Amniotic epithelial cell (primary cell): ENCODE results near the gene CEP170.

ENCODE experiments used
- DNase-seq: peaks from one replicate; pipeline ENCODE4 v3.0.0-alpha.2; 2010; ENCODE audit warnings: low read depth

Gene CEP170

GRCh38 chr1:243267914-243268653 is 13.0 kb upstream of the CEP170 start:
- peak; percentile 92 for DNase-seq

DNA sequence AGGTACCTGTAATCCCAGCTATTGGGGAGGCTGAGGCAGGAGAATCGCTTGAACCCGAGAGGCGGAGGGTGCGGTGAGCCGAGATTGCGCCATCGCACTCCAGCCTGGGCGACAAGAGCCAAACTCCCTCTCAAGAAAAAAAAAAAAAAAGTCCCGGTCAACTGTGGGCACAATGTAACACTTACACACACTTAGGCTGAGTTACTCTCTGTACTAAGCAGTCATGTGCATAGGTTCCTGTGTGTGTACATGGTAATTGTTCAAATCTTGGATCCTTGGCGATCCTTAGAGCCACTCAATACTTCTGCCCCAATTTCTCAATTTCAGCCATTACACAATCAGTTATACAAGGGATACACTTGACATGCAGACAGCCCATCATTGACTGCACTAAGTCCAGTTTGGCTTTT is 12.4 kb upstream of the CEP170 start:
- peak; percentile 36 for DNase-seq

GRCh38 chr1:243266231-243266630 is 11.2 kb upstream of the CEP170 start:
- DNase-seq: no peak

GRCh38 chr1:243264717-243265116 is 9.6 kb upstream of the CEP170 start:
- peak; percentile 81 for DNase-seq

GRCh38 chr1:243261390-243261789 is 6.3 kb upstream of the CEP170 start:
- no peak for DNase-seq

DNA sequence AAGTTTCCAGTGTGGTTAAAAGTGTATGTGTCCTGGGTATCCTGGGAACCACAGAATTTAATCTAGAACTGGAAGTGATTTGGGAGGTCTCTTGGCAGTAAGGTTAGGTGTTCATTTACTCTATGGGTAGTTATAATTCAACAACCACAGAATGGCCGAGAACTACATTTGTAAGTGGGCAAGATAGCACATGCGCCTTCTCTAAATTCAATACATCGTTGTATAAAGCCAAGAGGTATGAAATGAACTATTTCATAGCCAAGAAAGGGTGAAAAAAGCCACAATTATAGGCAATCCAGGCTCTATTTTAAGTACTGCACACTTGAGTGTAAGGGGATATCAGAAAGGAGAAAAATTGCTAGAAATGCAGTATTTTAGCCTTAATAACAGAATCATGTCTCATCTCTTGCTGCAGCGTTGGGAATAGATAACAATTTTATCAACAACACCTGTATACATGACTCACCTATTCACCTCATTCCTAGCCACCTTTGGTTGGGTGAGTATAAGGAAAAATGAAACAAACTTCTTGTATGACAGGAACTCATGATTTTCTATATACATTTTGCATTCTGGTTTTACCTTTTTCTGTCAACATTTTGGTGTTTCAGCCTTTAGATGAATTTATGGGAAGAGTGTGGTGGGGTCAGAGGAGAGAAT is 5.3 kb upstream of the CEP170 start:
- DNase-seq: no peak

DNA sequence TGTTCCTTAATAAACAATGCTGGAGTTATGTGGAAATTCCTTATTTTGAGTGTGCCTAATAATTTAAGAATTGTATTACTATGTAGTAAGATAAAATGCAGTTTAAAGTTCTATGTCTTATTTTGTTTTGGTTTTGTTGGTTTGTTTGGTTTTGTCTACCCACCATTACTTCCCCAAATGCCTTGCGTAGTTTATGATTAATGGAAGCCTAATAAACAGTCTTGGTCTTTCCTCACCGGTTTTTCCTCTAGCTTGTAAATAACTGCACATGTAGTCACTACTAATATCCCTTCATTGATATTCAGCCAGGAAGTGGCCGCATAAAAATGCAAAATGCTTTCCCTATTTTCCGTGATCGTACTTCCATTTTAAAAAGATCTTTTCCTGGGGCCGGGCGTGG is 3.6 kb upstream of the CEP170 start:
- no peak for DNase-seq

- no peak for DNase-seq
Observed at GRCh38 chr1:243257189-243257588, 2.1 kb upstream of the CEP170 start.

GRCh38 chr1:243256590-243256989 is 1.5 kb upstream of the CEP170 start:
- DNase-seq: no peak

DNA sequence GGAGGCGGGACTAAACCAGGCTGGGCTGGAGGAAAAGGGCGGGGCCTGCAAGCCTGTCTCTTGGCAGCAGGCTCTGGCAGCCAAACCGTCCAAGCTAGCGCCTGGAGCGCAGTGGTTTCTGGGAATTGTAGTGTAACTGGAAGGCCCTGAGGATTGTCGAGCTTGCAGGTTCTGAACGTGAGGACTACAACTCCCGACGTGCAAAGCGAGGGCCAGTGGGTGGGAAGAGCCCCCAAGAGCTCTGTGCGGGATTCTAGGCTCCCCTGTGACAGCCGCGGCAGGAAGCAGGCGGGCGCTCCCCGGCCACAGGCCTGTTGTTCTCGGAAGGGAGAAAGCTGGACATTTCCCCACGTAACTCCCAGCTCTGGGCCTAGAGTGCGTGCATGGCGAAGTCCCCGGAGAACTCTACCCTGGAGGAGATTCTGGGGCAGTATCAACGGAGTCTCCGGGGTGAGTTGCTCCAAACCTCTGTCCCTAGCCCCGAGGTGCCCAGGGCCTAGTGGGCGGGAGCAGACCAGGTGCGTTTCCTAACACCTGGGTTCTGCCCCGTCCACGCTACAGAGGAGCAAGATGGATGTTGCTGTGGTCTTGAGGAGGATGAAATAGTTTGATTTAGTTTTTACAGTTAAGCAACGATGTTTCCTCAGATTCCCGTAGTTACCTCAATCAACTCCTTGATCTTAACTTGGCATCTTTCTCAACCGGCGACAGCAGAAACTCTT is 871 bp upstream of the CEP170 start, which contains the start of gene SDCCAG8:
TSS of gene SDCCAG8 (plus strand) at position 251 of the 722 bp plus-strand sequence. CDS start at position 384, 133 bp downstream.
- peak; percentile 100 for DNase-seq

- DNase-seq: peak; percentile 52
Observed at GRCh38 chr1:243254233-243254926, 701 bp downstream of the CEP170 start.

DNA sequence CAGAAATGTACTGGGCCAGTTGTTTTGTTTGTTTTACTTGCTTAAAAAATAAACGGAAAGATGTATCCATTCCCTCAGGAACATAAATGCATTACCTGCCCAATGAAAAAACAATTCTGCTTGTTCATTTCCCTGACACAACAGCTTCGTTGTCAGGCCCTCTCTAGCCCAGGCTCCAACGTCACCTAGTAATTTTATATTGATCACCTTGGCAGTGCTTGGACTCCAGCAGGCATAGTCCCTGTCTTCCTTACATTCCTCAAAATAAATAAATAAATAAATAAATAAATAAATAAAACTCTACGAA is 1.2 kb downstream of the CEP170 start:
- DNase-seq: no peak

GRCh38 chr1:243253211-243253925 is 1.7 kb downstream of the CEP170 start:
- DNase-seq: no peak

GRCh38 chr1:243251539-243251938 is 3.5 kb downstream of the CEP170 start:
- no peak for DNase-seq

DNA sequence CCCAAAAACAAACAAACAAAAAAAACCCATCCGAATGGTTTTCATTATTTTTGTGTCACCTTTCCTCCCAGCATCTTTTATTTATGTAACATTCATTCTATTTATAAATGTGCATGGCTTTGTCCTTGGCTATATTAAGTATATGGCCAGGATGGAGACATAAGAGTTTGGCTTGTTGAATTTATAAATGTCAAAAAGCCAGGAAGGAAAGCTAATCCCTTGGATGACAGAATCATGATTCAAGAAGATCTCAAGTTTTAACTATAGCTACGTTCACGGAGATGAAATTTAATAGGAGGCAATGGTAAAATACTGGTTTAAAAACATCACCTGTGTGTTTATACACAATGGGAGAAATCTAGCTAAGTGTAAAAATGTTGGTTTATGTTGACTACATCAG is 5.0 kb downstream of the CEP170 start:
- no peak for DNase-seq

DNA sequence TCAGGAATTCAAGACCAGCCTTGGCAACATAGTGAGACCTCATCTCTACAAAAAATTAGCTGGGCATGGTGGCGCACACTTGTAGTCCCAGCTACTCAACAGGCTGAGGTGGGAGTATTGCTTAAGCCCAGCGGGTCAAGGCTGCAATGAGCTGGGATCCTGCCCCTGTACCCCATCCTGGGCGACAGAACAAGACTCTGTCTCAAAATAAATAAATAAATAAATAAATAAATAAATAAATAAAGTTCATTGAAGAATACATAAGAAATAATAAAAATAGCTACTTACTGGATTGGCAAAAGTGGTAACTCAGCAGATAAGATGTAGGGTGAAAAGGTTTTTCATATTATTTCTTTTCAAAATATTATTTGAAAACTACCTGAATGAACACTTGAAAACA is 5.9 kb downstream of the CEP170 start:
- DNase-seq: no peak

GRCh38 chr1:243247901-243248300 is 7.2 kb downstream of the CEP170 start:
- no peak for DNase-seq

DNA sequence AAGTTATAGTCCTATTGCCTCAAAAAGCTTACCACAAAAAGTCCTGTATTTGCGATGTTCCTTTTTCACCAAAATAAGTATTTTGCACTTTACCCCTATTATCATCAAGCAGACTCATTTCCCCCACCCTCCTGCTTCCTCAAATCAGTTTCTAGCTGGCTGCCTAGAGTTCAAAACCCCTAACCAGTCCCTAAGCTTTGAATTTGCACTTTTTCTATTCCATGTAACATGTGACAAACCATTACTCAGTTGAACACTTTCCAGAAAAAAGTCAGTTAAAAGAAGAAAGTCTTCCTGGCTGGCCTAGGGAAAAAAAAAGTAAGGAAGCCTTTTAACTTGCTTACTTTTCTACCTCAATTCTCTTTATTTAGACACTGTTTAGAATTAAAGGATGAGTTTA is 8.2 kb downstream of the CEP170 start:
- DNase-seq: peak; percentile 36

- DNase-seq: no peak
Observed at GRCh38 chr1:243244432-243244841, 10.6 kb downstream of the CEP170 start.

- DNase-seq: no peak
Observed at GRCh38 chr1:243236604-243237252, 18.4 kb downstream of the CEP170 start.

GRCh38 chr1:243234978-243235647 is 20.0 kb downstream of the CEP170 start:
- DNase-seq: no peak
